Nephron progenitor cell (in vitro differentiated cells): Measurements from ENCODE around the gene GNL3.

Experiments
- DNase-seq: peaks from one replicate; pipeline ENCODE4 v3.0.0; 2021
- H3K27ac Mint-ChIP-seq: 2 replicates; pipeline ENCODE4 v1.8.0; 2021; ENCODE audit warnings: mild to moderate bottlenecking, moderate library complexity, mixed read lengths
- H3K27me3 Mint-ChIP-seq: 2 replicates; pipeline ENCODE4 v1.8.0; 2021; ENCODE audit warnings: mild to moderate bottlenecking, low read depth, mixed read lengths; ENCODE audit not compliant: poor library complexity
- H3K36me3 Mint-ChIP-seq: 2 replicates; pipeline ENCODE4 v1.8.0; 2021; ENCODE audit warnings: low read depth, mixed read lengths
- H3K4me1 Mint-ChIP-seq: 2 replicates; pipeline ENCODE4 v1.8.0; 2021; ENCODE audit warnings: mixed read lengths
- H3K4me3 Mint-ChIP-seq: 2 replicates; pipeline ENCODE4 v1.8.0; 2021; ENCODE audit warnings: mild to moderate bottlenecking, moderate library complexity, mixed read lengths
- H3K9me3 Mint-ChIP-seq: 2 replicates; pipeline ENCODE4 v1.8.0; 2021; ENCODE audit warnings: mild to moderate bottlenecking, moderate library complexity, mixed read lengths
- TF ChIP-seq, protein P1 (sequence below): fragments of 200-600 bp; sonication (generic); IDR thresholded peaks from 2 replicates; pipeline ENCODE4 v1.5.0; 2021; ENCODE audit warnings: antibody characterized with exemption

Gene GNL3, protein sequence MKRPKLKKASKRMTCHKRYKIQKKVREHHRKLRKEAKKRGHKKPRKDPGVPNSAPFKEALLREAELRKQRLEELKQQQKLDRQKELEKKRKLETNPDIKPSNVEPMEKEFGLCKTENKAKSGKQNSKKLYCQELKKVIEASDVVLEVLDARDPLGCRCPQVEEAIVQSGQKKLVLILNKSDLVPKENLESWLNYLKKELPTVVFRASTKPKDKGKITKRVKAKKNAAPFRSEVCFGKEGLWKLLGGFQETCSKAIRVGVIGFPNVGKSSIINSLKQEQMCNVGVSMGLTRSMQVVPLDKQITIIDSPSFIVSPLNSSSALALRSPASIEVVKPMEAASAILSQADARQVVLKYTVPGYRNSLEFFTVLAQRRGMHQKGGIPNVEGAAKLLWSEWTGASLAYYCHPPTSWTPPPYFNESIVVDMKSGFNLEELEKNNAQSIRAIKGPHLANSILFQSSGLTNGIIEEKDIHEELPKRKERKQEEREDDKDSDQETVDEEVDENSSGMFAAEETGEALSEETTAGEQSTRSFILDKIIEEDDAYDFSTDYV

GRCh38 chr3:52685709-52686691 is at the start of gene GNL3, which contains the start of gene PBRM1:
Gene GNL3, plus strand, starts transcription at chr3:52686032. Its CDS starts 61 bp downstream, at chr3:52686093.
Gene PBRM1, minus strand, starts transcription at chr3:52685913.
- TF ChIP-seq, protein P1, sequence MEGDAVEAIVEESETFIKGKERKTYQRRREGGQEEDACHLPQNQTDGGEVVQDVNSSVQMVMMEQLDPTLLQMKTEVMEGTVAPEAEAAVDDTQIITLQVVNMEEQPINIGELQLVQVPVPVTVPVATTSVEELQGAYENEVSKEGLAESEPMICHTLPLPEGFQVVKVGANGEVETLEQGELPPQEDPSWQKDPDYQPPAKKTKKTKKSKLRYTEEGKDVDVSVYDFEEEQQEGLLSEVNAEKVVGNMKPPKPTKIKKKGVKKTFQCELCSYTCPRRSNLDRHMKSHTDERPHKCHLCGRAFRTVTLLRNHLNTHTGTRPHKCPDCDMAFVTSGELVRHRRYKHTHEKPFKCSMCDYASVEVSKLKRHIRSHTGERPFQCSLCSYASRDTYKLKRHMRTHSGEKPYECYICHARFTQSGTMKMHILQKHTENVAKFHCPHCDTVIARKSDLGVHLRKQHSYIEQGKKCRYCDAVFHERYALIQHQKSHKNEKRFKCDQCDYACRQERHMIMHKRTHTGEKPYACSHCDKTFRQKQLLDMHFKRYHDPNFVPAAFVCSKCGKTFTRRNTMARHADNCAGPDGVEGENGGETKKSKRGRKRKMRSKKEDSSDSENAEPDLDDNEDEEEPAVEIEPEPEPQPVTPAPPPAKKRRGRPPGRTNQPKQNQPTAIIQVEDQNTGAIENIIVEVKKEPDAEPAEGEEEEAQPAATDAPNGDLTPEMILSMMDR = no peak
- DNase-seq = peak; percentile 90
- Mint-ChIP-seq H3K9me3 (no peaks in the 10 kb centered on the region), H3K27me3 (no peaks in the 10 kb centered on the region), H3K4me3 (peak within 1 kb of the TSS; percentile 97), H3K36me3 (peaks cover 43% of the 10 kb centered on the region), H3K4me1 (peaks cover 64% of the 10 kb centered on the region), H3K27ac (peak within 1 kb of the TSS; percentile 99)

GRCh38 chr3:52636673-52637072 is 49.2 kb upstream of the GNL3 start:
- H3K9me3 Mint-ChIP-seq = no peaks in the 10 kb centered on the region
- H3K36me3 Mint-ChIP-seq = peaks cover 52% of the 10 kb centered on the region
- no peak overlapping the region for H3K4me3 Mint-ChIP-seq
- no peak for DNase-seq
- TF ChIP-seq, protein P1 = no peak
- peaks cover 3% of the 10 kb centered on the region for H3K27me3 Mint-ChIP-seq
- H3K27ac Mint-ChIP-seq = no peak overlapping the region
- H3K4me1 Mint-ChIP-seq = no peaks in the 10 kb centered on the region

DNA sequence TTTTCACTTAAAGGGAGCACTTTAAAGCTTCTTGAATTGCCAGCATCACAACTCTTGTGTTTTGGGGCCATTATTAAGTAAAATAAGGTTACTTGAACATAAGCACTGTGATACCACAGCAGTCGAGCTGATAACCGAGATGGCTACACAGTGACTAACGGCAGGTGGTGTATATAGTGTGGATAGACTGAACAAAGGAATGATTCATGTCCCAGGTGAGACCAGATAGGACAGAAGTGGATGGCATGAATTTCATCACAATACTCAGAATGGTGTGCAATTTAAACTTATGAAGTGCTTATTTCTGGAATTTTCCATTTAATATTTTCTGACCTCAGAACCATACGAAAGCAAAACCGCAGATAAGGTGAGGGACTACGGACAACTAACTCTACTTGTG is 40.3 kb upstream of the GNL3 start:
- H3K9me3 Mint-ChIP-seq = no peaks in the 10 kb centered on the region
- TF ChIP-seq, protein P1 = no peak
- no peak for DNase-seq
- peaks cover 71% of the 10 kb centered on the region for H3K36me3 Mint-ChIP-seq
- H3K27ac Mint-ChIP-seq = no peak overlapping the region
- H3K4me3 Mint-ChIP-seq = no peak overlapping the region
- no peaks in the 10 kb centered on the region for H3K4me1 Mint-ChIP-seq
- no peaks in the 10 kb centered on the region for H3K27me3 Mint-ChIP-seq

- no peaks in the 10 kb centered on the region for H3K4me1 Mint-ChIP-seq
- H3K4me3 Mint-ChIP-seq = no peak overlapping the region
- H3K27me3 Mint-ChIP-seq = no peaks in the 10 kb centered on the region
- H3K36me3 Mint-ChIP-seq = peaks cover 64% of the 10 kb centered on the region
- DNase-seq = no peak
- no peaks in the 10 kb centered on the region for H3K9me3 Mint-ChIP-seq
- TF ChIP-seq, protein P1 = no peak
- peak overlapping the region; percentile 71 for H3K27ac Mint-ChIP-seq
These were observed 36.2 kb upstream of the GNL3 start for GRCh38 chr3:52649461-52650210.

GRCh38 chr3:52650439-52650838 is 35.4 kb upstream of the GNL3 start:
- Mint-ChIP-seq H3K27ac (no peak overlapping the region), H3K27me3 (no peaks in the 10 kb centered on the region), H3K9me3 (no peaks in the 10 kb centered on the region), H3K4me1 (no peaks in the 10 kb centered on the region), H3K36me3 (peaks cover 63% of the 10 kb centered on the region), H3K4me3 (no peak overlapping the region)
- TF ChIP-seq, protein P1 = no peak
- no peak for DNase-seq
